Ishikawa (cell line): Measurements from ENCODE around the gene PARD3B.

Experiments used
- CEBPB ChIP-seq: IDR thresholded peaks from 2 replicates; pipeline ENCODE4 v1.6.1; 2012
- NFIC ChIP-seq: IDR thresholded peaks from 2 replicates; pipeline ENCODE4 v1.6.1; 2012
- RAD21 ChIP-seq: IDR thresholded peaks from 2 replicates; pipeline ENCODE4 v1.6.1; 2012; ENCODE audit warnings: low read depth
- TAF1 ChIP-seq: IDR thresholded peaks from 2 replicates; pipeline ENCODE4 v1.6.1; 2012; ENCODE audit warnings: low read depth, mild to moderate bottlenecking
- TCF12 ChIP-seq: IDR thresholded peaks from 2 replicates; pipeline ENCODE4 v1.6.1; 2012; ENCODE audit warnings: low read depth
- TEAD4 ChIP-seq: IDR thresholded peaks from 2 replicates; pipeline ENCODE4 v1.6.1; 2012
- TF ChIP-seq, protein P1 (sequence below): IDR thresholded peaks from 2 replicates; pipeline ENCODE4 v1.6.1; 2012
- TF ChIP-seq, protein P2 (sequence below): IDR thresholded peaks from 2 replicates; pipeline ENCODE4 v1.6.1; 2012; ENCODE audit warnings: low read depth, mild to moderate bottlenecking

- no peak for TF ChIP-seq TCF12
- TF ChIP-seq, protein P1, sequence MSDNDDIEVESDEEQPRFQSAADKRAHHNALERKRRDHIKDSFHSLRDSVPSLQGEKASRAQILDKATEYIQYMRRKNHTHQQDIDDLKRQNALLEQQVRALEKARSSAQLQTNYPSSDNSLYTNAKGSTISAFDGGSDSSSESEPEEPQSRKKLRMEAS: no peak
- no peak for TF ChIP-seq RAD21
- TF ChIP-seq, protein P2, sequence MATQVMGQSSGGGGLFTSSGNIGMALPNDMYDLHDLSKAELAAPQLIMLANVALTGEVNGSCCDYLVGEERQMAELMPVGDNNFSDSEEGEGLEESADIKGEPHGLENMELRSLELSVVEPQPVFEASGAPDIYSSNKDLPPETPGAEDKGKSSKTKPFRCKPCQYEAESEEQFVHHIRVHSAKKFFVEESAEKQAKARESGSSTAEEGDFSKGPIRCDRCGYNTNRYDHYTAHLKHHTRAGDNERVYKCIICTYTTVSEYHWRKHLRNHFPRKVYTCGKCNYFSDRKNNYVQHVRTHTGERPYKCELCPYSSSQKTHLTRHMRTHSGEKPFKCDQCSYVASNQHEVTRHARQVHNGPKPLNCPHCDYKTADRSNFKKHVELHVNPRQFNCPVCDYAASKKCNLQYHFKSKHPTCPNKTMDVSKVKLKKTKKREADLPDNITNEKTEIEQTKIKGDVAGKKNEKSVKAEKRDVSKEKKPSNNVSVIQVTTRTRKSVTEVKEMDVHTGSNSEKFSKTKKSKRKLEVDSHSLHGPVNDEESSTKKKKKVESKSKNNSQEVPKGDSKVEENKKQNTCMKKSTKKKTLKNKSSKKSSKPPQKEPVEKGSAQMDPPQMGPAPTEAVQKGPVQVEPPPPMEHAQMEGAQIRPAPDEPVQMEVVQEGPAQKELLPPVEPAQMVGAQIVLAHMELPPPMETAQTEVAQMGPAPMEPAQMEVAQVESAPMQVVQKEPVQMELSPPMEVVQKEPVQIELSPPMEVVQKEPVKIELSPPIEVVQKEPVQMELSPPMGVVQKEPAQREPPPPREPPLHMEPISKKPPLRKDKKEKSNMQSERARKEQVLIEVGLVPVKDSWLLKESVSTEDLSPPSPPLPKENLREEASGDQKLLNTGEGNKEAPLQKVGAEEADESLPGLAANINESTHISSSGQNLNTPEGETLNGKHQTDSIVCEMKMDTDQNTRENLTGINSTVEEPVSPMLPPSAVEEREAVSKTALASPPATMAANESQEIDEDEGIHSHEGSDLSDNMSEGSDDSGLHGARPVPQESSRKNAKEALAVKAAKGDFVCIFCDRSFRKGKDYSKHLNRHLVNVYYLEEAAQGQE: no peak
- no peak for TF ChIP-seq TEAD4
- no peak for TF ChIP-seq TAF1
- no peak for TF ChIP-seq NFIC
- no peak for TF ChIP-seq CEBPB
Measured at GRCh38 chr2:204643326-204643725, 98.1 kb downstream of the PARD3B start.
